ENCODE measurements around the gene CYP26B1.

Gene CYP26B1

DNA sequence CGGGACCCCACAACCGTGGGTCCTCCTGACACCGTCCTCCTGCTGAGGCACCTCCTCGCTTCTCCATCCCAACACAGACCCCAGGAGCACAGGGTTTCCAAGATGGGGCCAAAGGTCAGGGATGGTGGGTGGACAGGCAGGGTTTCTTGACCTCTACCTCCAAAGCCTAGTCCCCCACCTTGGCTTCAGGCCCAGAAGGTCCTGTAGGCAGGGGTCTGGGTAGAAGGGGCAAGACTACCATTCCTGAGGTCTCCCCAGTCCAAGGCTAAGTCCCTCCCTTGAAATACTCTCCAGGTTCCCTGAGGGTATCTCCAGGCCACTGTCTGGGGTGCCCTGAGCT, 7.1 kb downstream of the CYP26B1 start:
- no peak for DNase-seq

DNA sequence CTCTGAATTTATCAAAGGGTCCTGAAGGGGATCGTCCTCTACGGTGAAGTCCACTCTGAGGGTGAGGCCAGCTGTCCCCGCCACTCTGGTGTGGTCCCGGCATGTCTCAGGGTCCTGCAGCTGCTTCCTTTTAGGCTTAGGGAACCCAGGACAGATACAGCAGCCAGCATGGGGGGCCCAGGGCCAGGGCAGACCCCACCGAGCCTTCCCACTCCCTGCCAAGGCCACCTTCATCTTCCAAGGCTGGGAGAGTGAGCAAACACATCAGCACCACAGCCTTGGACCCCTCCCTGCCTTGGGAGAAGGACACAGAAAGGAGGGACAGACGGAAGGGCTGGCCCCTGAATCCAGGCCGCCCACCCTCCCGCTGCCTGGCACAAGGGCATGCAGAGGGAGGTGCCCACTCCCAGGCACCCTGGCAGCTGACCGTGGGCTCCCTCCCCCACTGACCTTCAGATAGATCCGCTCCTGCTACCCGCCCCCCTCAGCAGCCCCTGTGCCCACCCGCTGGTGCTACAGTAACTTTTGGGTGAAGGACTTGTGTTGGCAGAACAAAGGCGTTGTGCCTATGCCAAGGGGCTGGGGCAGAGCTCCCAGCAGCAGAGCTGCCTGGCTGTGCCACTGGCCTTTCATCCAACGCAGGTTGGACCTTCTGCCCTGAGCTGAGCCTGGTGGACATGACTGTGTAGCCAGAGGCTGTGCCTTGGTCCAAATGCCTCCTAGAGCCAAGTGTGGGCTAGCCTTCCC, 7.6 kb downstream of the CYP26B1 start:
- no peak for DNase-seq

- no peak for DNase-seq
Measured at GRCh38 chr2:72139471-72139873, 8.2 kb downstream of the CYP26B1 start.

DNA sequence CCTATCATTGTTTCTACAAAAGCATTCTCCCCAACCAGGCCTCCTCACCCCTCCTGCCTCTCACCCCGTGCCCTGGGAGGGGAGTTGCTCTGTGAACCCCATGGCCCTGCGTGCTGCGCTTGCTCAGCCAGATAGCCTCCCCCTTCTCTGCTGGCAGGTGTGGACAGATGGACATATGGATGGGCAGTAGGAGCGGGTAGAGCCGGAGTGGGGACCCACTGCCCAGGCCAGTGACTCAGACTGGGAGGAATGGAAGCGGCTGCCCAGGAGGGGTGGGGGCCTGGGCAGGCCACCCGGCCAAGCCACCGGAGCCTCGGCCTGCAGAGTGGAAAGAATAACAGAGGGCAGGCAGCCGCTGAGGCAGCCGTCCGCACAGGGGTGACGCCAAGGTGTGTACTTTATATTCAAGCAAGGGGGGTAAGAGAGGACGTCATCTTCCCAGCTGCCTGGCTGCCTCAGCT, 8.7 kb downstream of the CYP26B1 start:
- no peak for DNase-seq

DNA sequence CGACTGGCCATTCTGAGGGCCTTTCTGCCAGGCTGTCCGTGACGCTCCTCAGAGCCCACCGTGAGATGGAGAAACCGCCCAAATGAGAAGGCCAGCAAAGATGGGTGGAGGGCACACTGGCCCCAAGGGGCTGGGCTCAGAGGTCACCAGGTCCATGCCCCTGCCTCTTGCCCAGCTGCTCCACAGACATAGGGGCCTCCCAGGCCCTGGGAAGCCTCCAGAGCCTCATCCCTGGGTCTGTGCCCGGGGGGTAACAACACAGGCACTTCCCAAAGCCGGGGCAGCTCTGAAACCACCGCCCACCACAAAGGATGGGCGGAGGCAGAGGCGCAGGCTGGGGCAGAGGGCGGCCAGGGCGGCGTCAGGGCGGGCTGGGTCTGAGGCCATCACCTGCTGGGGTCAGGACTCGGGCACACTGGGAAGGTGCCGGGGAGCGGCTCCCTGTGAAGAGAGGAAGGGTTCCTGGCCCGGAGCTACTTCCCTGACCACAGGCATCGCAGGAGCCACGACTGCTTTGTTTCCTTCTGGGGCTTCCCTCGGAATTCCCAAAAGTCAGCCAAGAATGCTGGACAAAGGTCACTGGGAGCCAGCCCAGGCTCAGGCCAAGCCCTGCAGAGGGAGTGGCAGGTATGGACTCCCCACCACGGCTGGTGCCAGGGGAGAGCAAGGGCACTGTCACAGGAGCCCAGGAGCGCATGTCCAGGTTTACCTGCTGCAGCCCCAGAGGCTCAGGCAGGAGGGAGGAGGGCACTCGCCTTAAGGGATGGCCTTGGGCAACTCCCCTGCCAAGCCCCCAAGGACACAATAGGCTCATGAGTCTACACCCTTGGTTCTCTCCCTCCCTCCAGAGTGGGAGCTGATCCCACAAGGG, 9.4 kb downstream of the CYP26B1 start:
- DNase-seq = no peak

- peak; percentile 38 for DNase-seq
Measured at GRCh38 chr2:72137498-72138010, 10.1 kb downstream of the CYP26B1 start.

- DNase-seq = no peak
Measured at GRCh38 chr2:72136933-72137497, 10.6 kb downstream of the CYP26B1 start.

GRCh38 chr2:72136331-72136730, 11.3 kb downstream of the CYP26B1 start:
- DNase-seq = no peak

- no peak for DNase-seq
Measured at GRCh38 chr2:72135921-72136320, 11.7 kb downstream of the CYP26B1 start.

- DNase-seq = no peak
Measured at GRCh38 chr2:72134997-72135800, 12.5 kb downstream of the CYP26B1 start.

DNA sequence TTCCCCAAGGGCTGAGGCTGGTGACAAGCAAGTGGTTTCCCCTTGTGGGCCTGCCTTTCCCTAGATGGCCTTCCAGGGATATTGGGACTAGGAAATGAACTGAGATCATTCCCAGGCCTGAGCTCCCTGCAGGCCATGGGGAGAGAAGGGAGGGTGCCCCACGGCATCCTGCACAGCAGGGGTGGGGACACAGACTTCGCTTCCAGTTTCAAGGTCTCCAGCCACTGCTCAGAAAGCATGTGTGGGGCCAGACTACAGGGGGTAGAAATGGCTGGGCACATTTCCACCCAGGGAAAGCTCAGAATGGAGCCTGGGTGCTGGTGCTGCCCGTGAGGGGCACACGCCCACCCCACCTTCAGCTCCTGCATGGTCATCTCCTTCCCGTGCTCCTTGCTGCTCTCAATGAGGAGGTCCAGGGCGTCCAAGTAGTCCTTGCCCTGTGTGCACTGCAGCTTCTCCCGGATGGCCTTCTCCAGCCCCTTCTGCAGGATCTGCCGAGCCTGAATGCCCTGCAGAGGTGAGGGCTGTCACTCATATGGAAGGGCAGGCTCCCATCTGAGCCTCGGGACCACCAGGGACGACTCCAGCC, 13.2 kb downstream of the CYP26B1 start:
- DNase-seq = no peak

GRCh38 chr2:72133721-72134407, 13.8 kb downstream of the CYP26B1 start:
- DNase-seq = no peak

DNA sequence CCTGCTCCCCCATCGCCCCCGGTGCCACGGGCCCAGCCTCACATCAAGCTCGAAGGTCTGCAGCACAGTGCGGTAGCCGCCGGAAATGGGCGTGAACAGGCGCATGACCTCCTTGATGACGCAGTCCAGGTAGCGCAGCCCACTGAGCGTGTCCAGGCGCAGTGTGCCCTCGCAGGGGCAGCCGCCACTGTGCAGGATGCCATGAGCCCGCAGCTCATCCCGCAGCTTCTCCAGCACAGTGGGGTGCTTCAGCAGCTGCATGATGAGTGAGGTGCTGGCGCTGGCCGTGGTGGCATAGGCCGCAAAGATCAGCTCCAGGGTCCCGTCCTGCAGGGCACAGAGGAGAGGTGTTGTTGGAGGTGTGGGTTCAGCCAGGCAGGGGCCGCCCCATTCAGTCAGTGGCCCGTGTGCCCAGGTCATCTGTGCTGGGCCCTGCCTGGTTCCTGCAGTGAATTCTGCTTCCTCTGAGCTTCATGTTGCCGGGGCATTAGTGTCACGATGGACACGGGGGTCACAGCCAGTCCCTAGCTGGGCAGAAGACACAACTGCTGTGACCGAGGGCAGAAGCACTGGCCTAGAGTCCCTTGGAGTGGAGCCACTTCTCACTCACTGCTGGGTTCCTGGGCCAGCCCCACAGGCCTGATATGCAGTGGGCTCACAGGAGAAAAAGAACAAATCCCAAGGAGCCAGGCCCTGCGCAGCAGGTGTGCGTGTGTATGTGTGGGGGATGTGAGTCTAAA, 14.5 kb downstream of the CYP26B1 start:
- DNase-seq = no peak

DNA sequence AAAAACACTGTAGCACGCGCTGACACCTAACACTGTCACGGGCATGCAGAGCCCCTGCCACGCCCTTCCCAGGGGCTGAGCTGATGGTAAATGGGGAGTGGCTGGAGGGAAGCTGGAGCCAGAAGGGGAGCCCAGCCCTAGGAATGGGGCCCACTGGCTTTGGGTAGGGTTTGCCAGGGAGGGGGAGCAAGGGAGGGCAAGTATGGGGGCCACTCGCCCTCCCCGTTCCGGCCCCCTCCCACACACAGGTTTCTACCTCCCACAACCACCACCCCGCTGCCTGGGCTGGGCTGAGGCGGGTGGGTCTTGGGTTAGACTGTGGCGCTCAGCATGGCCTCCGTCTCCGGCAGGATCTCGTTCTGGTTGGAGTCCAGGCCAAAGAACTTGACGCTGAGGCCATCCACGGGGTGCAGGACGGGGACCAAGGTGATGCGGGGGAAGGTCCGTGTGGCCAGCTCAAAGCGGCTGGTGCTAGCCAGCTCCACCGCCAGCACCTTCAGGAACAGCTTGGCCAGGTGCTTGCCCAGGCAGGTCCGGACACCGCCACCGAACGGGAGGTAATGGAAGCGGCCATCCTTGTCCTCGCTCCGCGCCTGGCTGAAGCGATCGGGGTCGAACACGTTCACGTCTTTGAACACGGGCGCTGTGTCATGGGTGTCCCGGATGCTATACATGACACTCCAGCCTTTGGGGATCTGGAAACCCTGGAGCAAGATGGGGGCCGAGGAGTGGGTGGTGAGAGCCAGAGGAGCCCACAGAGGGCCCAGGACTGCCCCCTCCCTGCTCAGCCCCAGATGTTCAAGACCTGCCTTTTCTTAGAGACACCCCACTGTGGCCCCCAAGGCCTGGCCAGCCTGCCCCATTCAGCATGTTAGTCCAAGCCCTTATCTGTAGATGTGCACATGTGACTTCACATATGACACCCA, 15.5 kb downstream of the CYP26B1 start:
- DNase-seq = no peak

GRCh38 chr2:72131371-72131891, 16.2 kb downstream of the CYP26B1 start:
- no peak for DNase-seq

- no peak for DNase-seq
Measured at GRCh38 chr2:72130659-72131360, 16.9 kb downstream of the CYP26B1 start.

- DNase-seq = no peak
Measured at GRCh38 chr2:72129681-72130340, 17.9 kb downstream of the CYP26B1 start.

DNA sequence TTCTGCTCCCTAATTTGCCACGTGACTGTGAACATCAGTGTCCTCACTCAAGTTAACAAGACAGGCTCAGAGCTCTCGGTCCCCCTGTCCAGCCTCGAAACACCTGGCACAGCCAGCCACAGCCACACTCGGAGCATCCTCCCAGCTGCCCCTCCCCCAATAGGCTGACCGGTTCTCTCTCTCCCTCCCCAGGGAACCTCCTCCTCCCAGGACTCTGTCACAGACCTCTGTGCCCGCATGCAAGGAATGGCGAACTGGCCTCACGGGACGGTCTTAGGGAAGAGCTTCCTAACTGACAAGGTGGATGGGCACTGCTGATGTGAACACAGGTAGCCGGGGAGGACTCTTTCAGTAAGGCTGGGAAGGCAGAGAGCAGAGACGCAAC, 18.8 kb downstream of the CYP26B1 start:
- no peak for DNase-seq
